CD4-positive, alpha-beta T cell treated with Interleukin-6 at 100 ng/mL for 8 hours (primary cell): ENCODE measurements around the gene ATP8B1.
"Not testable (repeated sequence)": the region's sequence is repeated elsewhere in the genome, so short reads cannot be mapped to it uniquely, and the experiment has no call there.

Experiments
- DNase-seq: peaks from one replicate; pipeline ENCODE4 v3.0.0-alpha.2; 2020; ENCODE audit warnings: mixed read lengths, low spot score

The ATP8B1 gene

DNA sequence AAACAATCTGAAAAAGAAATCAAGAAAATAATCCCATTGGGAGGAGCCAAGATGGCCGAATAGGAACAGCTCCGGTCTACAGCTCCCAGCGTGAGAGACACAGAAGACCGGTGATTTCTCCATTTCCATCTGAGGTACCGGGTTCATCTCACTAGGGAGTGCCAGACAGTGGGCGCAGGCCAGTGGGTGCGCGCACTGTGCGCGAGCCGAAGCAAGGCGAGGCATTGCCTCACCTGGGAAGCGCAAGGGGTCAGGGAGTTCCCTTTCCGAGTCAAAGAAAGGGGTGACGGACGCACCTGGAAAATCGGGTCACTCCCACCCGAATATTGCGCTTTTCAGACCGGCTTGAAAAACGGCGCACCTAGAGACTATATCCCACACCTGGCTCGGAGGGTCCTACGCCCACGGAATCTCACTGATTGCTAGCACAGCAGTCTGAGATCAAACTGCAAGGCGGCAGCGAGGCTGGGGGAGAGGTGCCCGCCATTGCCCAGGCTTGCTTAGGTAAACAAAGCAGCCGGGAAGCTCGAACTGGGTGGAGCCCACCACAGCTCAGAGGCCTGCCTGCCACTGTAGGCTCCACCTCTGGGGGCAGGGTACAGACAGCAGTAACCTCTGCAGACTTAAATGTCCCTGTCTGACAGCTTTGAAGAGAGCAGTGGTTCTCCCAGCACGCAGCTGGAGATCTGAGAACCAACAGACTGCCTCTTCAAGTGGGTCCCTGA lies 83.7 kb downstream of the ATP8B1 start:
- DNase-seq, result not testable (repeated sequence)

DNA sequence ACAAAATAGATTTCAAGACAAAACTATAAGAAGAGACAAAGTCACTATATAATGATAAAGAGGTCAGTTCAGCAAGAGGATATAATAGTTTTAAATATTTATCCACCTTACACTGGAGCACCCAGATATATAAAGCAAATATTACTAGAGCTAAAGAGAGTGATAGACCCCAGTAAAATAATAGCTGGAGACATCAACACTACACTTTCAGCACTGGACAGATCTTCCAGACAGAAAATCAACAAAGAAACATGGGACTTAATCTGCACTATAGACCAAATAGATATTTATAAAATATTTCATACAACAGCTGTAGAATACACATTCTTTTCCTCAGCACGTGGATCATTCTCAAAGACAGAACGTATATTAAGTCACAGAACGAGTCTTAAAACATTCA lies 86.6 kb downstream of the ATP8B1 start:
- DNase-seq, result no peak

DNA sequence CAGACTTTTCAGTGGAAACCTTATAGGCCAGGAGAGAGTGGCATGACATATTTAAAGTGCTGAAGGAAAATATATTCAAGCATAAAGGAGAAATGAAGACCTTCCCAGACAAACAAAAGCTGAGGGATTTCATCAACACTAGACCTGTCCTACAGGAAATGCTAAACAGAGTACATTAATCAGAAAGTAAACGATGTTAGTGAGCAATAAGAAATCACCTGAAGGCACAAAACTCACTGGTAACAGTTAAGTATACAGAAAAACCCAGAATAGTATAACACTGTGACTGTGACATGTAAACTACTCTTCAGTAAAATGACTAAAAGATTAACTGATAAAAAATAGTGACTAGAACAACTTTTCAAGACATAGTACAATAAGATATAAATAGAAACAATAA lies 87.4 kb downstream of the ATP8B1 start:
- no peak for DNase-seq

DNA sequence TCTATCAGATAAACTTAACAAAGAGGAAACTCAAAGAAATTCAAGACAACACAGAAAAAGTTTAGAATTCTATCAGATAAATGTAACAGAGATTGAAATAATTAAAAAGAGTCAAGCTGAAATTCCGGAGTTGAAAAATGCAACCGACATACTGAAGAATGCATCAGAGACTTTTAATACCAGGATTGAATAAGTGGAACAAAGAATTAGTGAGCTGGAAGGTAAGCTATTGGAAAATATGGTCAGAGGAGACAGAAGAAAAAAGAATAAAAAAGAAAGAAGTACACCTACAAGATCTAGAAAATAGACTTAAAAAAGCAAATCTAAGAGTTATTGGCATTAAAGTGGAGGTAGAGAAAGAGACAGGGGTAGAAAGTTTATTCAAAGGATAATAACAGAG lies 88.0 kb downstream of the ATP8B1 start:
- no peak for DNase-seq

DNA sequence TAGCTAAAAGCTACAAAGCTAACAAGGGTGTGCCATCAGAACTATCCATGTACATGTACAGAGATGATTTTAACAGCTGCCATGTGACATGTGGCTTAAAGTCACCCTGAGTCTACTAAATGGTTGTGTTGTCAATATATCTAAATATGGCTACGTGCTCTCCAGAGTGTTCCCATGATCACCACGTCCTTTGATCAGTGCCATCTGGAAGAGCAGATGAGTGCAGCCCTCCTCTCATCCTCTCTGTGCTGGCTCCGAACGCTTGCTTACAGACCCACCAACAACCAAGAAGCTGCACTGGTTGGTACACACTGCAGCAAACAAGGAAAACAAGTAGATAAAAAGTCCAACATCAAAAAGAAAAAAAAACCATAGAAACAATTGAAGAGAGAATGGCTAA lies 92.9 kb downstream of the ATP8B1 start:
- no peak for DNase-seq

DNA sequence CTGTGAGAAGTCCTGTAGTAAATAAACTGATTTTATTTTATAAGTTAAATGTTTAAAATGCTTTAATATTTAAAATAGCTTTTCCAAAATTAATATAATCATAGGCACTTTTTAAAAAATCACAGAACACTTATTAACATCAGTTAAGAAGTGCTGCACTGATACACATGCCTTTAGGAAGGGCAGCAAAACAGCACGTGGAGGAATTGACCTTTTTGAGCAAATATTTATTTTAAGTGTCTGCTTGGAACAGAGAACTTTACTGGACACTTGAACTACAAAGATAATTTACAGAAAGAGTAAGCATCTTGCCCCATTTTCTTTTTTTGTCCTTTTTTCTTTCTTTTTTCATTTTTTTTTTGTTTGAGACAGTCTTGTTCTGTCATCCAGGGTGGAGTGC lies 93.8 kb downstream of the ATP8B1 start:
- DNase-seq, result no peak

DNA sequence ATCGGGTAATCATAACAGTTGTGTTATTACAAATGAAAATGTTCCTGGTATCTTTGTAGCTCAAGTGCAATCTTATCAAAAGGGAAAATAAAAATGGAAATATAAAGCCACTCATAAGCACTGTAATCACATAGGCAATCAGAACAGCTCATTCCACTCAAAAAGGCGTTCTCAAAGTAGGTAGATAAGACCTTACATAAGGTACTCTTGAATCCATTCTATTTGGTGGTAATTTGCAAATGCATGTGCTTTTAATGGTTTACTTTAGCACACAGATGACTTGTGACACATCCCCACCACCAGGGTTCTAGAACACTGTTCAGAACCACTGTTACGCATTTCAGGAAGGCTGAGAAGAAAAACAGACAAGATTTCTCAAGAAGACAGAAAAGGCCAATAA lies 94.8 kb downstream of the ATP8B1 start:
- no peak for DNase-seq

DNA sequence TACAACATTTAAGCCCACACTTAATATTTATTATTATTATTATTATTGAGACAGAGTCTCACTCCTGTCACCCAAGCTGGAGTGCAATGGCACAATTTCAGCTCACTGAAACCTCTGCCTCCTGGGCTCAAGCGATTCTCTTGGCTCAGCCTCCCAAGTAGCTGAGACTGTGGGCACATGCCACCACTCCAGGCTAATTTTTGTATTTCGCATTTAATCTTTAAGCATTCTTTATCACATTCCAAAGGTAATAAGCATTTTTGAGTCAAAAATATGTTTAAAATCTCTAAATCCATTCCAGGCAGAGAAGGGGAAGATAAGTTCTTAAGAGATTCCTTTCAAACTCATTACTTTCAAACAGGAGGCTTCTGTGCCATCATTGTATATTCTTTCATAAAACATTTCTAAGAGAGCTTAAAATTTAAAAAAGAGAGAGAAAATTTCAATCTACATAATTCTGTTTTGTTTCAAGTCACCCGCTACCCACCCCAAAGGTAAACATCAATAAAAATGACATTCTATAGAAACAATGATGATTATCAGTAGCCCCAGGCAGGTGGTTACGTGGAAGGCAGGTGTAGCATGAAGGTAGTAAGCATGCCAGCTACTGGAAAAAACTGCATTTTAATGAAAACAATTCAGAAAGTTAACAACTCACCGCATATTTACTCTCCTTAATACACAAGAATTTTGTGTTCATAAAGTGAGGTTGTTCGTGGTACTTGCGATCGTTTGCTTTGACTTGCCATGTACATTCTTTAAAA lies 97.1 kb downstream of the ATP8B1 start:
- DNase-seq, result no peak

DNA sequence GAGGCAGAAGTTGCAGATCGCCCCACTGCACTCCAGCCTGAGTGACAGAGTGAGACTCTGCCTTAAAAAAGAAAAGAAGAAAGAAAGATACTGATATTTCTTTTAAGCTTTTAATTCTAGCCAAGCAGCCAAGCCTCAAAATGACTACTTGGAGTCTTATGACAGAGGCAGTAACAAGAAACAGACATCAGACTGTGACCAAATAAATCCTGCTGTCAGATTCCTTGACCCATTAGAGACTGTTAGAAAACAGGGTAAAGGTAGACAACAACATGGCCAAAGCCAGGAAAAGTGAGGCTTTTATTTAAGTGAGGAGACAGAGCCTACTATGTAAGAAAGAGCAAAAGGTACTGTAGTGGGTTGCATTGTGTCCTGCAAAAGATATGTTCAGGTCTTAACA lies 98.1 kb downstream of the ATP8B1 start:
- no peak for DNase-seq

DNA sequence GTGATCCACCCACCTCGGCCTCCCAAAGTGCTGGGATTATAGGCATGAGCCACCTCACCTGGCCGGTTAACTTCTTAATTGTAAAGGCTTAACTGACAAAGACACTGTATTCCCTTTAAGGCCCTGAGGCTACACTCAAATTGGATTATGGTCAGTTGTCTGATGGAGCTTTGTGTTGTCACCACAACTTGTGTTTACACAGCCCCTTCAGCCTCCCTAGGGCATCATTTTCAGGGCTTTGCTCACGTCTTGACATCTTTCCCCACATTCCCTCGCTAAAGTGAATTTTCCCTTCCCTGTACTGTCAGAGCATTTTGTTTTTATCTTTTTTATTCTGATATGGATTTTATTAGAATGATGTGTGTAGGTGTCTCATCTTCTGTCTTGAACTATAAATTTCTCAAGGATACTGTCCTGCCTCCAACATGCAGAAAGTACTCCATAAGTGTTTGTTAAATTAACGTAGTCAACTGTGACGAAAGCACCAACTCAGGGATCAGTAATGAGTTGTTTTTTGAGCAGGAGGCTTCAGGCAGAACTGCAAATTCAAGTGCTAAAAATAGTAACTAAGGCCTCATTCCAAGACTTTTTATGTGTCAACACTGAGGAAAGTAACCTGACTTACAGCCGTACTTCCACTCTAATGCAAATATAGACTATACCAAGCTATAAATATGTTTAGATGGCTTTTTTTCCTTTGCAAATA lies 104.4 kb downstream of the ATP8B1 start:
- no peak for DNase-seq

DNA sequence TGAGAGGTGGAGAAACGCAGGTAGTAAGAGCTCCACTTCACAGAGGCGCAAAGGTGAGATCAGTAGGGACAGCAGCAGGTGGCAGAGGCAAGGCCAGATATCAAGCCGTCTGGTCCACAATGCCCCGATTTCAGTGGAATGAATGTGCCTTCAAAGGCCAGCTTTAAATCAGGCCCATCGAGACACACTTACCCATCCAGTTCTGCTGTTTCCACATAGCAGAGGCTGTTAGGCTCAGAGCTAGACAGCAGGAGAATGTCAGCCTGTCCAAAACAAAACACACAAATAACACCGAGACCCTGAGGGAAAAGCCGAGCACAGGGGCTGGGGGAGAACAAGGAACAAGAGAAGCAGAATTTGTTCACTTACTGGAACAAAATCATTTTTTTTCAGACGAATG lies 105.7 kb downstream of the ATP8B1 start:
- DNase-seq, result no peak

DNA sequence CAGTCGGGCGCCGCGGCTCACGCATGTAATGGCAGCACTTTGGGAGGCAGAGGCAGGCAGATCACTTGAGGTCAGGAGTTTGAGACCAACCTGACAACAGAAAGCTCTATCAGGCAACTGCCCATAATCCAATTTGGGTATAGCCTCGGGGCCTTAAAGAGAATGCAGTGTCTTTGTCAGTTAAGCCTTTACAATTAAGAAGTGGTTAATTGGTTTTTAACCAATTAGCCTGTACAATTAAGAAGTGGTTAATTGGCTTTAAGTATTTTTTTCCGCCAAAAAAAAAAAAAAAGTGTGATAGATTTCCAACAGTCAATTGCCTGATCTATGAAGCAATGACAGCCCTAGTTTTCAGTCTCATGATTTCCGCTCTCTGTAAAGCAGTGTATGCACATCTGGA lies 106.8 kb downstream of the ATP8B1 start:
- DNase-seq, result no peak

DNA sequence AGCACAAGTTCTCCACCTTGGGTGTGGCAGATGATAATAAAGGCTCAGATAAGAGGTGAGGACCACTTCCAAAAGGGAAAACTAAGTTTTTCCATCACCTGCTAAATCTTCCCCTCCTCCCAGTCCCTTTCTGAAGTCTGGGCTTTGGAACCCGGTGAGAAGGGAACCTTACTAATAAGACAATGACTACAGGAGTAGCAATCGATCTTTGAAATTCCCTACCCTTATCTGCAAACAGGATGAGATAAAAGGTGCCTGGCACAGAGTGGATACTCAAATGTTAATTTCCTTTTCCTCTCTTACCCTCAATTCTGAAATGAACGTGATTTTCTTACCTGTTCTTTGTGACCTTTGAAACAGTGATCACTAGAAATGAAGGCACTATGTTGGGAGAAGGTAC lies 111.8 kb downstream of the ATP8B1 start:
- no peak for DNase-seq

DNA sequence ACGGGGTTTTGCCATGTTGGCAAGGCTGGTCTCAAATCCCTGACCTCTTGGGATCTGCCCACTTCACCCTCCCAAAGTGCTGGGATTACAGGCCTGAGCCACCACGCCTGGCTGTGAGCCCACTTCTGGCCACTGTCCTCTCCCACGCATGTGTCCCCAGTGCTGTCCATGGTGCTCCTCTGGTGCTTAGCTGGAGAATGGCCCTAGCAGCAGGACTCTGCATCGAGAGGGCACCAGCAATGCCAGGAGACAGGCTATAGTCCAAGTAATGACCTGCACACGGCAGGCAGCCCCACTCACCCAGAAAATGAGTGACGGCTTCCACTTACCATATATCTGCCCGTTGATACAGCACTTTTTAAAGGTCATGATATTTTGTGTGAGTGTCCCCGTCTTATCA lies 115.1 kb downstream of the ATP8B1 start:
- DNase-seq, result no peak

DNA sequence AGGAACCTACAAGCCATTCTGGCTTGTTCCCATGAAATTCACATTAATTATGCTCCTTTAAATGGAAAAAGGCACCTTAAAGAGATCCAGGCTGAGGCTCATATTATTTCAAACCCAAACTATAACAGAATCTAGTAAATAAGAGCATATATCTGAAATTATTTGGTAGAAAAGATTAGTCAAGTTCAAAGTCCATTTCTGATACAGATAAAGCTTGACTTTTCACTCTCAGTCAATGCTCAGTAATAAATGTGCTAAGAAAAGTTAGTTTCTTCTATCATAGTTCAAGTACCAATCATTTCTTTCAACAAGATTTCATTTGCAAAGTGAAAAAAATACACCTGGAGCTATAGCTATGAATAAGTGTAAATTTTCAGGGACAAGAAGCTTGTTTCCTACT lies 119.6 kb downstream of the ATP8B1 start:
- no peak for DNase-seq

DNA sequence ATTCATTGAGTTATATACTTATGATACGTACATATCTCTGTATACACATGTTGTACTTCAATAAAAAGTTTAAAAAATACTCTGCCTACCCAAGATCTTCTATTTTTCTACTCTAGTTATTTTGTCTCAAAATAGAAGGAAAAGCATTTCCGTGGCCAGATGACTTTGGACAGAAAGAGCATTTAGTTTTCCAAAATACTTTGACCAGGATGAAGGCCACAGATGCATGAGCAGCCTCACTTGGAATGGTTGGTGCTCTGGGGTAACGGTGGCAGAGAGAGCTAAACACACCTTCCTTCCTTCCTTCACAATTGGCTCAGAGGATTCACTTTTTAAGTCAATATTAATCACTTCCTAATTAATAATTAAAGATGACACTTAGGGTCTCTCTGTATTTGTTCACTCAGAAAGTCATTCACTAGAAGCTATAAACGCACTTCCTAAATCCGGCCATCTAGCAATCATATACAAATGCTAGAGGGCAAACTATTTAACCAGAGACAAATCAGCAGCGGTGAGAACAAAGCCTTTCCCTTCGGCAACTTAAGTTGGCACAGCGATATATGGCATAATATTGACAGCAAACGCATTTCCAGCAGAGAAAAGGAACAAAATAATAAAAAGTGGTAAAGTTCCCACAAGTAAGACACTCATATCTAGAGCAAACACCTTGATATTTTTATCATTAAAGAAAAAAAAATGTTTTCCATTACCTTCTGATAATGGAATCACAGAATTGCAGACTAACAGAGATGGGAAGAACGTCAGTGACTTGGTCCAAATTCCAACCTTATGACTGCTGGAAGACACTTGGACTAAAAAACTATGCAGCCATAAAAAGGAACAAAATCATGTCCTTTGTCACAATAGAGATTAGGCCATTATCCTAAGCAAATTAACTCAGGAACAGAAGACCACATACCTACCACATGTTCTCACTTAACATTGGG lies 125.6 kb downstream of the ATP8B1 start:
- DNase-seq, result no peak

DNA sequence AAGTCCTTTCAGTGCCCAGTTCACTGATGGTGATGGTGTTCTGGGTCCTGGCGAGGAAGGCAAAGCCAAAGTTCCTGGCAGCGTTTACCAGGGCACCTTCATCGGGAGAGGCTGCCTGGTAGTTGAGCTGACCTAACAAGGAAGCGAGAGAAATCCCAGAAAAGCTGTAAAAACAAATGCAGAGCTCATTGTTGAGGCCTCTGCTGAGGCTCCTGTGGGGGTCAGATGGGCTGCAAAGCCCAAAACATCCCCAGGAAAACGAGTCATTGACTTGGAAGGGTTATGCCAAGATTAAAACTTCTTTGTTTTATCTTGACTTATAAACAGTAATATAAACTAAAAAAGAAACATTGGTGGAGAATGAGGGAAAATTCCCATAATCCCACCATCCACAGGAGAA lies 128.2 kb downstream of the ATP8B1 start:
- DNase-seq, result no peak

DNA sequence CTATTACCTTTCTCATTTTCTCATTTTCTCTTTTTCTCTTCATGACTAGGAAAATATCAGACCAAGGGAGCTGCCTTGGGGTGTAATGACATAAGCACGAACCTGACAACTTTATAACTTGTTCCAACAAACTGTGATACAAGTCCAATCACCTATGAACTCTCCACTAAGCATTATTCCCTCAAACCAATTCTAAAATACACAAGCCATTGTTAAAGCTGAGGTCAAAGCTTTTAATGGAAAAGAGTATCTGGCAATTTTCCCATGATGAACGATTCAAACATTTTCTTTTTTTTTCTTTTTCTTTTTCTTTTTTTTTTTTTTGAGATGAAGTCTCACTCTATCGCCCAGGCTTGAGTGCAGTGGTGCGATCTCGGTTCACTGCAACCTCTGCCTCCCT lies 133.1 kb downstream of the ATP8B1 start:
- DNase-seq, result no peak

DNA sequence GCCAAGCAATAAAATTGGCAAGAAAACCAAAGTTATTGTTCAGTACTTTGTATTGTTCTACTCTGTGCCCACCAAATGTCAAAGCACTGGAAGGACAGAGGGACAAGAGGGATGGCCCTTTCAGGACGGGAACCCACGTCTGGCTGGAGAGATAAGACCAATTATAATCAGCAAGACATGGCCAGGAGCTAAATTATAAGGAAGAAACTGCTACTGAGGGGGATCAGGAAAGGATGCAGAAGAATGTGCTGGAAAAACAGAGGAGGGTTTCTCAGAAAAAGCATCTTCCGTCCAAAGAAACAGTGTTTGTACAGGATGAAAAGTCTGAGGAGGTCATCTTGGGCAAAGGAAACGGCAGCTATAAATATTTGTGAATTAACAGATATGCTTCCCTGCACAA lies 135.1 kb downstream of the ATP8B1 start:
- DNase-seq, result no peak

DNA sequence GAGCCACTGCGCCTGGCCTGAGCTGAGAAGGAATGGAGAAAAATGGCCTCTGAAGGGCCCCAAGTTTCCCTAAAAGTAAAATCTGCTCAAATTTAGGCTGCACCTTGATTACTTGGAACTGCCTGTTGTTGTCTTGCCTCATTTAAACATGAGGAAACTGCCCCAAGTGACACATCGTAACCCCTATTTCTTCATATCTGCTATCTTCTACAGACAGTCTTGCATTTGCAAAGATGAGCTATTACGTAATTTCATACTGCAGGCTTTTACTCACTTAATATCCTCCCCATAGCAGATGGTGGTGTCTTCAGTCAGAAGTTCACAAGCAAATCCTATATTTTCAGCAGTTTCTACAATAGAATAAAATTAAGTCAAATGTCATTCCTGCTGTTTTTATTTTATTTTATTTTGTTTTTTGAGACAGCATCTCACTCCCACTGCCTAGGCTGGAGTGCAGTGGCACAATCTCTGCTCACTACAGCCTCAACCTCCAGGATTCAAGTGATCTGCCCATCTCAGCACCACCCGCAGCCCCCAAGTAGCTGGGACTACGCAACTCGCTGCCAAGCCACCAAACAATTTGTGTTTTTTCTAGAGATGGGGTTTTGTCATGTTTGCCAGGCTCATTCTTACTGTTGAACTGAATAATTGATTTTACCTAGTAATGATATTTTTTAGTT lies 136.2 kb downstream of the ATP8B1 start:
- no peak for DNase-seq

DNA sequence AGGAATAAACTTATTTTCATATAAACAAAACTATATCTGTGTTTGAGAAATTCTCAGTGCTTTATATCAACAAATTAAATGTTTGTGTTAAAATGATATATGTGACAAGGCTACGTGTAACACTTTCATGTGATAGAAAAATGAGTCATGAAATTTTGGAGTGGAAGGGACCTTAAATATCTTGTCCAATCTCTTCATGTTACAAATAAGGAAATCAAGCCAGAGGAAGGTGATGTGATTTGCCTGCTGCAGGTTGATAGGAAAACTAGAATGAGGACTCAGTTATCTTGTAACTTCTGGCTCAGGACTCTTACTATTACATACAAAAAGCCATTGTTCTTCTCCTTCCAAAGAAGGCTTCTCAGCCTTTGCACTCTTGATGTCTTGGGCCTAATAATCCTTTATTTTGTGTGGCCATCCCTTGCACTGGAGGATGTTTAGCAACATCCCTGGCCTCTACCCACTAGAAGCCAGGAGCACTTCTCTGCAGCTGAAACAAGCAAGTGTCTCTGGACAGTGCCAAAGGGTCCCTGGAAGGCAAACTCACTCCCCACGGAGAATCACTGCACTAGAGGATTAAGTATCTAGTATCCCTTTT lies 138.4 kb downstream of the ATP8B1 start:
- no peak for DNase-seq
